H1 (cell line): ENCODE measurements around the gene VMP1.

Experiments
- BCL11A ChIP-seq, 2 experiments: IDR thresholded peaks; one replicate each; pipeline ENCODE4 v1.6.1; 2011; ENCODE audit warnings: low read depth in 2 of 2, low read length in 2 of 2, mild to moderate bottlenecking in 2 of 2
- CTCF ChIP-seq, 3 experiments: IDR thresholded peaks; 1 replicate in 2 of 3; 2 replicates in 1 of 3; pipeline versions ENCODE4 v1.5.1 to v1.6.1; 2011; ENCODE audit warnings: low read length in 3 of 3, mild to moderate bottlenecking in 3 of 3, inconsistent platforms in 2 of 3, low read depth in 1 of 3, moderate library complexity in 1 of 3; ENCODE audit not compliant: insufficient read depth in 1 of 3; ENCODE audit errors: control extremely low read depth in 1 of 3
- EZH2 ChIP-seq: fragments of 200-600 bp; sonication (generic); IDR thresholded peaks from 2 replicates; pipeline ENCODE4 v1.7.1; 2012; ENCODE audit warnings: low read depth, mild to moderate bottlenecking, moderate library complexity, low read length, inconsistent platforms; ENCODE audit not compliant: severe bottlenecking
- JUN ChIP-seq: IDR thresholded peaks from 2 replicates; pipeline ENCODE4 v1.6.1; 2011; ENCODE audit warnings: low read depth, mild to moderate bottlenecking, improper control_type of control experiment, low read length
- KDM1A ChIP-seq: fragments of 200-600, 300-600 bp; sonication (generic); IDR thresholded peaks from 2 replicates; pipeline ENCODE4 v1.7.1; 2016; ENCODE audit warnings: mild to moderate bottlenecking, low read length, borderline replicate concordance
- RAD21 ChIP-seq, 2 experiments: IDR thresholded peaks in 1 of 2; conservative IDR thresholded peaks in 1 of 2; 2 replicates each; pipeline ENCODE4 v1.6.1; 2011; ENCODE audit warnings: low read depth in 2 of 2, low read length in 2 of 2, improper control_type of control experiment in 1 of 2, inconsistent platforms in 1 of 2, mild to moderate bottlenecking in 1 of 2, moderate library complexity in 1 of 2
- RXRA ChIP-seq: IDR thresholded peaks from 2 replicates; pipeline ENCODE4 v1.6.1; 2011; ENCODE audit warnings: low read depth, mild to moderate bottlenecking, low read length, moderate library complexity; ENCODE audit not compliant: insufficient read depth
- ZNF274 ChIP-seq: IDR thresholded peaks from 2 replicates; pipeline ENCODE4 v1.7.0; 2012; ENCODE audit warnings: low read length, borderline replicate concordance; ENCODE audit errors: extremely low read depth

DNA sequence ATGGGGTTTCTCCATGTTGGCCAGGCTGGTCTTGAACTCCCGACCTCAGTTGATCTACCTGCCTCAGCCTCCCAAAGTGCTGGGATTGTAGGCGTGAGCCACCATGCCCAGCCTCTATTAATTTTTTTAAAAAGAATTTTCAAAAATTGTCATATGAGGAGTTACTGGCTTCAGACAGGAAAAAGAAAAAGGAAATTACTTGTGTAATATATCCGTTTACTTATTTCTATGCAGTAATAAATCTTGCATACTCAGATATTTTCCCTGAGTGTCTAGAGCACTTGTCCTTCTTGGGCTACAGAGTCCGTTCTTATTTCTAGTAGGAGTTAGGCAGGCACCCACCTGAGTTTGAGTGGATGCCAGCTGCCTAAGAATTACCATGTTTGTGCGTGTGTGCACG, 85.8 kb downstream of the VMP1 start:
- TF ChIP-seq JUN (no peak), CTCF (IDR thresholded peaks at IDR 0.05; ENCODE audit: control extremely low read depth in 1 of 3, insufficient read depth in 1 of 3, low read depth in 1 of 3, low read length in 3 of 3) (no peak), KDM1A (no peak), ZNF274 (no peak), EZH2 (no peak), RXRA (no peak), BCL11A (IDR thresholded peaks at IDR 0.05; ENCODE audit: low read depth in 2 of 2, low read length in 2 of 2) (no peak), RAD21 (IDR thresholded peaks at IDR 0.05 in 1 of 2, conservative IDR thresholded peaks at IDR 0.05 in 1 of 2; ENCODE audit: low read depth in 2 of 2, low read length in 2 of 2) (no peak)
